Osteocyte (in vitro differentiated cells): ENCODE measurements around the gene TBC1D30. TPM values are rescaled to one million over a fixed set of nuclear protein-coding genes. Genes with fewer than 3 reads are reported as not detected.
A peak's percentile ranks its signal among the peaks of the same experiment; 100 is the strongest.
"Not testable (repeated sequence)": the region's sequence is repeated elsewhere in the genome, so short reads cannot be mapped to it uniquely, and the experiment has no call there.

Experiments
- DNase-seq: peaks from one replicate; pipeline ENCODE4 v3.0.0; 2021; ENCODE audit warnings: mixed read lengths; ENCODE audit not compliant: unreplicated experiment; ENCODE audit errors: extremely low spot score
- H3K27ac Mint-ChIP-seq: one replicate; pipeline ENCODE4 v1.8.0; 2021; ENCODE audit warnings: mild to moderate bottlenecking, mixed read lengths; ENCODE audit not compliant: unreplicated experiment
- H3K27me3 Mint-ChIP-seq: one replicate; pipeline ENCODE4 v1.8.0; 2021; ENCODE audit warnings: mixed read lengths; ENCODE audit not compliant: unreplicated experiment
- H3K36me3 Mint-ChIP-seq: one replicate; pipeline ENCODE4 v1.8.0; 2021; ENCODE audit warnings: mixed read lengths; ENCODE audit not compliant: unreplicated experiment
- H3K4me1 Mint-ChIP-seq: one replicate; pipeline ENCODE4 v1.8.0; 2021; ENCODE audit warnings: mixed read lengths; ENCODE audit not compliant: unreplicated experiment
- H3K4me3 Mint-ChIP-seq: one replicate; pipeline ENCODE4 v1.8.0; 2021; ENCODE audit warnings: mild to moderate bottlenecking, moderate library complexity, mixed read lengths; ENCODE audit not compliant: unreplicated experiment
- H3K9me3 Mint-ChIP-seq: one replicate; pipeline ENCODE4 v1.8.0; 2021; ENCODE audit warnings: mixed read lengths; ENCODE audit not compliant: unreplicated experiment
- CTCF ChIP-seq: fragments of 200-600 bp; sonication (generic); IDR thresholded peaks from 2 replicates; pipeline ENCODE4 v1.5.0; 2021; ENCODE audit warnings: antibody characterized with exemption, mild to moderate bottlenecking, moderate library complexity
- long read RNA-seq: library from polyadenylated mRNA; unstranded; transcript quantifications from one replicate; pipeline ENCODE4 v2.0.0, GENCODE V29; 2021
- total RNA-seq: library from RNA; stranded (reverse); gene quantifications from 2 replicates; pipeline ENCODE4 v1.2.1, GENCODE V29; 2021

TBC1D30 gene
- total RNA-seq, result 1.2 and 2.0 TPM in 2 replicates
- long read RNA-seq, partial matches to known transcripts, result 0 of 1 reads
- long read RNA-seq, other reads (novel, unspliced or antisense), result 1 of 1 reads

GRCh38 chr12:64824500-64825142 is at the start of gene TBC1D30:
Gene TBC1D30 (plus strand): TSS chr12:64824647. CDS start chr12:64824880, 233 bp downstream.
- Mint-ChIP-seq H3K4me3 (peak within 1 kb of the TSS; percentile 70), H3K27ac (no peak within 1 kb of the TSS), H3K9me3 (peaks cover 3% of the 10 kb centered on the region), H3K36me3 (no peaks in the 10 kb centered on the region), H3K4me1 (peaks cover 23% of the 10 kb centered on the region), H3K27me3 (peaks cover 69% of the 10 kb centered on the region)
- peak; percentile 84 for DNase-seq
- TF ChIP-seq CTCF, result no peak

- H3K9me3 Mint-ChIP-seq, result peaks cover 24% of the 10 kb centered on the region
- H3K27me3 Mint-ChIP-seq, result peaks cover 60% of the 10 kb centered on the region
- H3K36me3 Mint-ChIP-seq, DNase-seq, H3K4me1 Mint-ChIP-seq, H3K4me3 Mint-ChIP-seq, H3K27ac Mint-ChIP-seq: not testable (repeated sequence)
Measured at GRCh38 chr12:64775147-64775736, 49.2 kb upstream of the TBC1D30 start.

GRCh38 chr12:64779354-64779974 is 45.0 kb upstream of the TBC1D30 start:
- H3K9me3 Mint-ChIP-seq, result peaks cover 17% of the 10 kb centered on the region
- DNase-seq, result no peak
- peaks cover 4% of the 10 kb centered on the region for H3K36me3 Mint-ChIP-seq
- peaks cover 80% of the 10 kb centered on the region for H3K27me3 Mint-ChIP-seq
- TF ChIP-seq CTCF, result no peak
- H3K4me3 Mint-ChIP-seq, result peak overlapping the region; percentile 64
- no peak overlapping the region for H3K27ac Mint-ChIP-seq
- peaks cover 12% of the 10 kb centered on the region for H3K4me1 Mint-ChIP-seq

- no peak for DNase-seq
Measured at GRCh38 chr12:64780132-64780530, 44.3 kb upstream of the TBC1D30 start.

More at GRCh38 chr12:64780132-64780530, 44.3 kb upstream of the TBC1D30 start:
- peaks cover 15% of the 10 kb centered on the region for H3K9me3 Mint-ChIP-seq
- peaks cover 82% of the 10 kb centered on the region for H3K27me3 Mint-ChIP-seq
- TF ChIP-seq CTCF, result no peak
- H3K27ac Mint-ChIP-seq, result no peak overlapping the region
- H3K36me3 Mint-ChIP-seq, result peaks cover 4% of the 10 kb centered on the region
- peak overlapping the region; percentile 64 for H3K4me3 Mint-ChIP-seq
- H3K4me1 Mint-ChIP-seq, result peaks cover 12% of the 10 kb centered on the region
